Activated CD8-positive, alpha-beta memory T cell treated with anti-CD3 and anti-CD28 coated beads for 4 hours (primary cell): ENCODE data around the gene DES.
A peak's percentile ranks its signal among the peaks of the same experiment; 100 is the strongest.
"Not testable (repeated sequence)": the region's sequence is repeated elsewhere in the genome, so short reads cannot be mapped to it uniquely, and the experiment has no call there.

Experiments used
- DNase-seq, 2 donors: peaks; one replicate each; pipeline ENCODE4 v3.0.0-alpha.2; 2020; ENCODE audit warnings: low read depth in 2 of 2

The DES gene

GRCh38 chr2:219399716-219400478, 18.3 kb upstream of the DES start:
- DNase-seq: no peak

GRCh38 chr2:219400562-219400961, 17.6 kb upstream of the DES start:
- DNase-seq: no peak

GRCh38 chr2:219401606-219402005, 16.6 kb upstream of the DES start:
- no peak for DNase-seq

- DNase-seq: peak; percentile 14 to 34
Observed at GRCh38 chr2:219402665-219403515, 15.3 kb upstream of the DES start.

- DNase-seq: no peak
Observed at GRCh38 chr2:219403861-219404260, 14.3 kb upstream of the DES start.

- no peak for DNase-seq
Observed at GRCh38 chr2:219404291-219404910, 13.8 kb upstream of the DES start.

GRCh38 chr2:219404954-219405353, 13.2 kb upstream of the DES start:
- no peak for DNase-seq

- DNase-seq: no peak
Observed at GRCh38 chr2:219405451-219405850, 12.7 kb upstream of the DES start.

- no peak for DNase-seq
Observed at GRCh38 chr2:219405958-219406860, 12.0 kb upstream of the DES start.

- no peak for DNase-seq
Observed at GRCh38 chr2:219406861-219407230, 11.3 kb upstream of the DES start.

GRCh38 chr2:219407343-219407742, 10.8 kb upstream of the DES start:
- not testable (repeated sequence) for DNase-seq

GRCh38 chr2:219408204-219408603, 10.0 kb upstream of the DES start:
- no peak for DNase-seq

GRCh38 chr2:219408631-219409030, 9.5 kb upstream of the DES start:
- no peak for DNase-seq

- DNase-seq: no peak
Observed at GRCh38 chr2:219409619-219410018, 8.6 kb upstream of the DES start.

- no peak for DNase-seq
Observed at GRCh38 chr2:219410390-219410789, 7.8 kb upstream of the DES start.

- DNase-seq: no peak
Observed at GRCh38 chr2:219414857-219415256, 3.3 kb upstream of the DES start.

- no peak for DNase-seq
Observed at GRCh38 chr2:219415580-219416234, 2.5 kb upstream of the DES start.

- no peak for DNase-seq
Observed at GRCh38 chr2:219416235-219416602, 2.0 kb upstream of the DES start.

- no peak for DNase-seq
Observed at GRCh38 chr2:219416938-219417337, 1.2 kb upstream of the DES start.

- peak in 1 of 2 donors; percentile 43 for DNase-seq
Observed at GRCh38 chr2:219417374-219417773, 803 bp upstream of the DES start.

GRCh38 chr2:219419012-219419324, 791 bp downstream of the DES start:
- no peak for DNase-seq
